ENCODE results near the gene TRAPPC10. TPM values are rescaled to one million over a fixed set of nuclear protein-coding genes. Genes with fewer than 3 reads are reported as not detected.

TRAPPC10 gene
- total and polyA plus RNA-seq, 10 of the 15 experiments (the other 5 are each of a cell fraction or from before 2014, with no cell fraction given), result 1.1 to 39.6 (median 28.2) TPM

- in situ Hi-C loops (cut with MboI) (no loop called here), intact Hi-C loops (cut with micrococcal nuclease; ENCODE audit: unreplicated experiment) (no loop called here)
- TF ChIP-seq SREBF1 (IDR thresholded peaks at IDR 0.05; ENCODE audit: low read length) (no peak), BACH1 (IDR thresholded peaks at IDR 0.05; ENCODE audit: borderline replicate concordance) (no peak), BCLAF1 (IDR thresholded peaks at IDR 0.05) (no peak), RELB (IDR thresholded peaks at IDR 0.05; ENCODE audit: low read depth) (no peak), SIN3A (IDR thresholded peaks at IDR 0.05; ENCODE audit: low read depth, low read length) (no peak), ZNF592 (IDR thresholded peaks at IDR 0.05) (no peak), ZBTB11 (CRISPR knock-in tag; IDR thresholded peaks at IDR 0.05) (no peak), ZSCAN29 (IDR thresholded peaks at IDR 0.05) (no peak), NFYB (IDR thresholded peaks at IDR 0.05; ENCODE audit: insufficient read depth, low read depth, low read length) (no peak), FOXM1 (IDR thresholded peaks at IDR 0.05; ENCODE audit: low read depth, low read length) (no peak)
These were observed 51.2 kb downstream of the TRAPPC10 start for GRCh38 chr21:44063151-44063912.

More at GRCh38 chr21:44063151-44063912, 51.2 kb downstream of the TRAPPC10 start:
- SMC1A ChIA-PET (ENCODE audit: uncharacterized antibody, unreplicated experiment), result interaction anchor here (1.0 kb wide), 1 partner anchor 12 kb away, joined by 4 read pairs; no protein-coding TSS in a partner anchor
- H3K27ac ChIP-seq (ENCODE audit: control insufficient read depth, insufficient read depth), result no peak overlapping the region
- no peak overlapping the region for H2AFZ ChIP-seq (ENCODE audit: control insufficient read depth, low read depth, low read length)
- POLR2A ChIA-PET, result no interaction called here
- RAD21 ChIA-PET (ENCODE audit: unreplicated experiment), result no interaction called here
- peaks cover 33 to 45% of the 10 kb centered on the region in 2 experiments for H3K36me3 ChIP-seq (ENCODE audit: control insufficient read depth in 2 of 2, insufficient read depth in 2 of 2, low read length in 1 of 2)
- 0 out of 2 replicates have a peak, but pooled peaks cover 7% of the 10 kb centered on the region for H3K4me1 ChIP-seq (ENCODE audit: control insufficient read depth, insufficient read depth, low read length)
- H3K27me3 ChIP-seq (replicated peaks in 1 of 2; ENCODE audit: control insufficient read depth in 2 of 2, insufficient read depth in 2 of 2, low read length in 1 of 2), result no peaks in the 10 kb centered on the region
- no peak overlapping the region for H3K4me2 ChIP-seq (ENCODE audit: control insufficient read depth, insufficient read depth)
- no TSS peak for BruUV-seq (replicated peaks)
- ATAC-seq, result no peak
- DNase-seq (ENCODE audit: low read depth, low spot score), result no peak
- H3K79me2 ChIP-seq (ENCODE audit: control insufficient read depth, insufficient read depth, low read length), result peaks cover 4% of the 10 kb centered on the region
- CTCF ChIA-PET, result no interaction called here
- no peak overlapping the region for H3K4me3 ChIP-seq
- no peak for FAIRE-seq
- no peaks in the 10 kb centered on the region for H3K9me3 ChIP-seq (replicated peaks; ENCODE audit: control insufficient read depth, insufficient read depth, low read length)
- H3K9ac ChIP-seq (ENCODE audit: control insufficient read depth, insufficient read depth, low read length), result no peak overlapping the region
- 96% methylated on average over 19 of the region's 19 CpGs for WGBS (ENCODE audit: insufficient coverage, insufficient replicate concordance, low lambda C conversion rate, missing lambda C conversion rate)
- no peaks in the 10 kb centered on the region for H4K20me1 ChIP-seq (ENCODE audit: control insufficient read depth, insufficient read depth)

Measured in GM12878 (cell line).